ENCODE data around the gene AGO3. TPM values are rescaled to one million over a fixed set of nuclear protein-coding genes. Genes with fewer than 3 reads are reported as not detected.

AGO3 gene
- total RNA-seq, 2 donors from 2014 or later, result 27.6 to 45.5 TPM

GRCh38 chr1:36101546-36101945, 170.6 kb downstream of the AGO3 start:
- intact Hi-C loops (cut with DNase I), result loop anchor here (2.0 kb wide), 3 partner anchors 33 to 185 kb away; no protein-coding TSS in a partner anchor

DNA sequence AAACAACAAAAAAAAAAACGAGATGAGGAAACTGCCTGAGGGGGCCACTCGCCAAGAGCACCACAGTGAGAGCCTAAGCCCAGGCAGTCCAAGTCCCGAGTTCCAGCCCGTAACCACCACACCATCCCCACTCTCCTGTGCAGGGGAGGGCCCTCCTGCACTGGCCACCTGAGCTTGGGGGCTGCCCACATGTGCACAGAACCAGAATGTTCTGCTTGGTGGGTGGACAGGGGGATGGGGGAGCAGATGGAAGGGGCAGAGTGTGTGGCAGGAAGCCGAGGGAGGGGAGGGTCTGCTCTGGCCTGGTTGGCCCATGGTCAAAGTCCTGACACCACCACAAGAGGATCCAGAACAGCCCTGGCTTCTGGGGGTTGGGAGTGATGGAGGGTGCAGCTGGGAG, 175.4 kb downstream of the AGO3 start:
- DNase-seq (ENCODE audit: low spot score), result no peak
- intact Hi-C loops (cut with DNase I), result no loop called here

More at GRCh38 chr1:36101546-36101945, 170.6 kb downstream of the AGO3 start:
- DNase-seq (ENCODE audit: low spot score), result no peak

GRCh38 chr1:36107394-36107793, 176.5 kb downstream of the AGO3 start:
- no peak for DNase-seq (ENCODE audit: low spot score)
- intact Hi-C loops (cut with DNase I), result no loop called here

DNA sequence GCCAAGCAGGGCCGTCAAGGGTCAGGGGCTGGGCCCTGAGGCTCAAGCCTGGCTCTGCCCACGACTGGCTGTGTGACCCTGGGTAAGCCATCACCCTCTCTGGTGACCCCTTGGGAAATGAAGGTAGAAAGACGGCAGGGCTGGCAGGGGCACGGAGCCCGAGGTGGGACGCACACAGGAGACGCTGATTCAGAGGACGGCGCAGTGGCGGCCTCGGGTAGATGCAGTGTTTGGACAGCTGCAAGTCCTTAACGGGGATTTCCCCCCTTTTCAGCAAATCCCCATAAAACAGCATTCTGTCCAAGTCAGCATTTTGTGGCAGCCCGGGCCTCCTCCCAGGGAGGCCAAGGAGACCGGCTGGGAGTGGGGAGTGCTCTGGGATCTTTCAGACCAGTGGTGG, 177.4 kb downstream of the AGO3 start:
- DNase-seq (ENCODE audit: low spot score), result no peak
- intact Hi-C loops (cut with DNase I), result no loop called here

DNA sequence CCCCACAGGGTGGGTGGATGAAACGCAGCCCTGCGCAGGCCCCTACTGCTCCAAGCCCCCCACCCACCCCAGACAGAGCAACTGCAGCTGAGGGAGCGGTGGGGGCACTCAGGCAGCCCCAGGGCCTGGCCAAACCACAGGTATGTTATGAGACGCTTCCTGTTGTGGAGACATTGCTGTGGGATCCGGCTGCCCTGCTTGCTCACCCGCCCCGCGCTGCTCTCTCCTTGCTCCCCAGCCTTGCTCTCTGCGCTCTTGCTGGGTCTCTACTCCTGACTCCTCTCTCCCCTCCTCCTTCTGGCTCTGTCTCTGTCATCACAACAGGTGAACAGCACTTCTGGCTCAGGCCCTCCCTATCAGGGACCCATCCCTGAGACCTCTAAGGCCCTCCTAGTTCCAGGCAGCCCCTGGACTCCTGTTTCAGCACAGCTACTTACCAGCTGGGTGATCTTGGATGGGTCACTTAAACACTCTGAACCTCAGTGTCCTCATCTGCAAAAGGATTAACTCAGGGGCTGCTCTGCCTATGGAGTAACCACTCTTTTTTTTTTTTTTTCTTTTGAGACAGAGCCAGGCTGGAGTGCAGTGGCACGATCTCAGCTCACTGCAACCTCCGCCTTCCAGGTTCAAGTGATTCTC, 178.3 kb downstream of the AGO3 start:
- intact Hi-C loops (cut with DNase I), result no loop called here
- DNase-seq (ENCODE audit: low spot score), result no peak

- no peak for DNase-seq (ENCODE audit: low spot score)
These were observed 180.2 kb downstream of the AGO3 start for GRCh38 chr1:36111151-36111550.

GRCh38 chr1:36112823-36113222, 181.9 kb downstream of the AGO3 start:
- intact Hi-C loops (cut with DNase I), result no loop called here
- DNase-seq (ENCODE audit: low spot score), result no peak

More at GRCh38 chr1:36111151-36111550, 180.2 kb downstream of the AGO3 start:
- intact Hi-C loops (cut with DNase I), result no loop called here

DNA sequence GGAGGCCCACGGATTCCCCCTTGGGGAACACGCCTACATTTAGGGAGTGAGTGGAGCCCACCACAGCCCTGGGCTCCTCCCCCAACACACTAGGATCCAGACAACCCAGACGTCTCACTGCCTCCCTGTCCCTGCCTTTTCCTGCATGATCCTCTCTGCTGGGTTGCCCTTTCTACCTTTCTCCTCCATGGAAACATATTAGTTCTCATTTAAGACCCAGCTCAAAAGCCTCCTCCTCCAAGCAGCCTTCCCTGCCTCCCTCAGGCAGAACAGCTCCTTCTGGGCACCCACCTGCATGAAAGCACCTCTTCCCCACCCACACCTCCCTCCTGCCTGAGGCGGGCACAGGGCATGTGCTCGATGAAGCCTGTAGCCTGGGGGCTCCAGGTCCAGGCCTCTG, 183.5 kb downstream of the AGO3 start:
- DNase-seq (ENCODE audit: low spot score), result no peak
- intact Hi-C loops (cut with DNase I), result no loop called here

- intact Hi-C loops (cut with DNase I), result no loop called here
These were observed 184.3 kb downstream of the AGO3 start for GRCh38 chr1:36115200-36115669.

GRCh38 chr1:36115931-36116330, 185.0 kb downstream of the AGO3 start:
- intact Hi-C loops (cut with DNase I), result no loop called here
- DNase-seq (ENCODE audit: low spot score), result no peak

More at GRCh38 chr1:36115200-36115669, 184.3 kb downstream of the AGO3 start:
- no peak for DNase-seq (ENCODE audit: low spot score)

DNA sequence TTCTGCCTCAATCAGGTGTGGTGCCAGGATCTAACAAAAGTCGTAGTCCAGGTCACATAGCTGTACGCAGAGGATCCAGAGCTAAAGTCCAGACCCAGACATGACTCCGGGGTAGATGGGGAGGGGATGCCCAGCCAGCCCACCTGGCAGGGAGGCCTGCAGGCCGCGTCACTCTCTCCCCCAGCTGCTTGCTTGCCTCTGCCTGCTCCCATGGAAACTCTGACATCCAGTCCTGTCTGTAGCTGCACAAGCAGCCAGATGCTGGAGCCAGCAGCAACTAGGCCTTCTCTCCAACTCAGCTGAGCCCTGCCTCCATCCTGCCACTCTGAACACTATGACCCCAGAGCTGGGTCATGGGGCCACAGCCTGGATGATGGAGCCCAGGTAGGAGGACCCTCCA, 186.0 kb downstream of the AGO3 start:
- intact Hi-C loops (cut with DNase I), result no loop called here
- no peak for DNase-seq (ENCODE audit: low spot score)

GRCh38 chr1:36118447-36119204, 187.7 kb downstream of the AGO3 start:
- intact Hi-C loops (cut with DNase I), result no loop called here

GRCh38 chr1:36119456-36119855, 188.6 kb downstream of the AGO3 start:
- intact Hi-C loops (cut with DNase I), result no loop called here
- DNase-seq (ENCODE audit: low spot score), result no peak

More at GRCh38 chr1:36118447-36119204, 187.7 kb downstream of the AGO3 start:
- DNase-seq (ENCODE audit: low spot score), result no peak

Other genes with a start within 250 kb of the AGO3 start
- gene C1orf216, start 212.2 kb upstream of the AGO3 start, total RNA-seq, result 10 to 100 TPM; 16.6 to 18.0 TPM
- gene CLSPN, start 161.1 kb upstream of the AGO3 start, total RNA-seq, result under 1 TPM; 0.76 to 0.93 TPM
- gene AGO4, start 123.1 kb upstream of the AGO3 start, total RNA-seq, result 10 to 100 TPM; 16.0 to 22.0 TPM
- gene AGO1, start 47.9 kb upstream of the AGO3 start, total RNA-seq, result 10 to 100 TPM; 25.3 to 27.9 TPM
- not detected for gene TEKT2, start 153.0 kb downstream of the AGO3 start, total RNA-seq
- 10 to 100 TPM; 16.4 to 18.6 TPM for gene ADPRS, start 157.8 kb downstream of the AGO3 start, total RNA-seq
- gene COL8A2, start 194.1 kb downstream of the AGO3 start, total RNA-seq, result 10 to 100 TPM; 33.2 to 35.9 TPM
- 10 to 100 TPM; 51.4 to 54.7 TPM for gene TRAPPC3, start 218.4 kb downstream of the AGO3 start, total RNA-seq
- 100 to 1,000 TPM; 130 to 167 TPM for gene MAP7D1, start 225.1 kb downstream of the AGO3 start, total RNA-seq